Right forelimb (tissue), 1 donor: ENCODE results near the gene ATXN1.

Experiments used
- DNase-seq: peaks from one replicate; pipeline ENCODE4 v3.0.0-alpha.2; 2018

Gene ATXN1

GRCh38 chr6:16761471-16762267, 409 bp upstream of the ATXN1 start:
- DNase-seq = peak; percentile 88

- DNase-seq = peak; percentile 92
Observed at GRCh38 chr6:16759646-16760515, 1.4 kb downstream of the ATXN1 start.

- peak; percentile 52 for DNase-seq
Observed at GRCh38 chr6:16759181-16759645, 2.0 kb downstream of the ATXN1 start.

- DNase-seq = no peak
Observed at GRCh38 chr6:16758163-16758975, 2.9 kb downstream of the ATXN1 start.

GRCh38 chr6:16757332-16757731, 3.9 kb downstream of the ATXN1 start:
- DNase-seq = no peak

GRCh38 chr6:16756660-16757255, 4.5 kb downstream of the ATXN1 start:
- no peak for DNase-seq

GRCh38 chr6:16755544-16755943, 5.7 kb downstream of the ATXN1 start:
- no peak for DNase-seq

GRCh38 chr6:16754876-16755275, 6.4 kb downstream of the ATXN1 start:
- no peak for DNase-seq

GRCh38 chr6:16754274-16754673, 7.0 kb downstream of the ATXN1 start:
- DNase-seq = no peak

- DNase-seq = no peak
Observed at GRCh38 chr6:16753341-16753740, 7.9 kb downstream of the ATXN1 start.

- DNase-seq = no peak
Observed at GRCh38 chr6:16752206-16752866, 8.9 kb downstream of the ATXN1 start.

GRCh38 chr6:16751251-16751946, 9.9 kb downstream of the ATXN1 start:
- DNase-seq = no peak

GRCh38 chr6:16750566-16750965, 10.7 kb downstream of the ATXN1 start:
- DNase-seq = no peak

GRCh38 chr6:16749516-16750485, 11.5 kb downstream of the ATXN1 start:
- DNase-seq = no peak

- no peak for DNase-seq
Observed at GRCh38 chr6:16748025-16748319, 13.3 kb downstream of the ATXN1 start.

GRCh38 chr6:16747232-16748024, 13.8 kb downstream of the ATXN1 start:
- DNase-seq = no peak

- DNase-seq = no peak
Observed at GRCh38 chr6:16746812-16747211, 14.4 kb downstream of the ATXN1 start.

GRCh38 chr6:16746401-16746800, 14.9 kb downstream of the ATXN1 start:
- DNase-seq = no peak

- no peak for DNase-seq
Observed at GRCh38 chr6:16743664-16744210, 17.5 kb downstream of the ATXN1 start.
